SK-N-SH treated with all-trans-retinoic acid at 6 μM for 48 hours (cell line): ENCODE measurements around the gene VEPH1.

Experiments
- CREB5 ChIP-seq: fragments of 250-450 bp; sonication (Bioruptor Pico); IDR thresholded peaks from 2 replicates; pipeline ENCODE4 v1.5.1; 2020; ENCODE audit warnings: low read depth, mild to moderate bottlenecking, moderate library complexity
- CSRNP3 ChIP-seq: fragments of 250-450 bp; sonication (Bioruptor Pico); IDR thresholded peaks from 2 replicates; pipeline ENCODE4 v1.5.1; 2021; ENCODE audit warnings: mild to moderate bottlenecking, moderate library complexity
- TOX ChIP-seq: fragments of 250-450 bp; sonication (Bioruptor Pico); IDR thresholded peaks from 2 replicates; pipeline ENCODE4 v1.8.0; 2021; ENCODE audit warnings: mild to moderate bottlenecking, moderate library complexity, borderline replicate concordance
- ZC3H10 ChIP-seq: fragments of 250-450 bp; sonication (Bioruptor Pico); IDR thresholded peaks from 2 replicates; pipeline ENCODE4 v1.5.1; 2021; ENCODE audit warnings: mild to moderate bottlenecking, moderate library complexity
- ZFP3 ChIP-seq: fragments of 250-450 bp; sonication (Bioruptor Pico); IDR thresholded peaks from 2 replicates; pipeline ENCODE4 v1.5.0; 2020; ENCODE audit warnings: mild to moderate bottlenecking, moderate library complexity

GRCh38 chr3:157239082-157239704 lies 264.0 kb downstream of the VEPH1 start:
- TF ChIP-seq TOX (CRISPR knock-in tag) = no peak
- no peak for TF ChIP-seq CREB5
- no peak for TF ChIP-seq ZFP3
- TF ChIP-seq ZC3H10 (CRISPR knock-in tag) = no peak
- TF ChIP-seq CSRNP3 (CRISPR knock-in tag) = no peak
